T follicular helper cell (primary cell): ENCODE results near the gene ZSCAN21.
A peak's percentile ranks its signal among the peaks of the same experiment; 100 is the strongest.

Experiments used
- DNase-seq: peaks from one replicate; pipeline ENCODE4 v3.0.0-alpha.2; 2020; ENCODE audit warnings: low read depth

The ZSCAN21 gene

GRCh38 chr7:100075418-100075817, 25.8 kb downstream of the ZSCAN21 start:
- DNase-seq, result no peak

DNA sequence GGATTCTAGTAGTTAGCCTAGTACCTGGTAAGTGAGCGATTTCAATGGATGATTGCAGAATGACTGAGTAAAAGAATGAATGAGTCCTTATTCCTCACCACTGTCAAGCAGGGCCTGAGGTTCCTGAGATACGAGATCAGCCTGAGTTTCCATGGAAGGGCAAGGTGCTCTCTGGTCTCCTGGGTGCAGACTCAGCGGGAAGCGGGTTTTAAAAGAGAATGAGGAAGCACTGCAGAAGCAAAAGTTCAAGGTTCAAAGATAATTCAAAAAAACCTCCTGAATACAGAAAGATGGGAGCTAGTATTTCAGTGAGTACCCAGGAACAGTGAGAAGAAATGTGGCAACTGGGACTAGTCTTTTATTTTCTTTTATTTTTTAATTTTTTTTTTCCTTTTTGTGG, 27.6 kb downstream of the ZSCAN21 start:
- DNase-seq, result no peak

GRCh38 chr7:100079024-100079560, 29.5 kb downstream of the ZSCAN21 start:
- no peak for DNase-seq

- DNase-seq, result no peak
Measured at GRCh38 chr7:100080907-100081534, 31.4 kb downstream of the ZSCAN21 start.

- peak; percentile 95 for DNase-seq
Measured at GRCh38 chr7:100081535-100082102, 32.0 kb downstream of the ZSCAN21 start, which contains the start of gene ZNF3. Gene ZNF3 (minus strand): TSS chr7:100081723. CDS start chr7:100077357, 4,366 bp downstream.

- no peak for DNase-seq
Measured at GRCh38 chr7:100082978-100083377, 33.4 kb downstream of the ZSCAN21 start.

DNA sequence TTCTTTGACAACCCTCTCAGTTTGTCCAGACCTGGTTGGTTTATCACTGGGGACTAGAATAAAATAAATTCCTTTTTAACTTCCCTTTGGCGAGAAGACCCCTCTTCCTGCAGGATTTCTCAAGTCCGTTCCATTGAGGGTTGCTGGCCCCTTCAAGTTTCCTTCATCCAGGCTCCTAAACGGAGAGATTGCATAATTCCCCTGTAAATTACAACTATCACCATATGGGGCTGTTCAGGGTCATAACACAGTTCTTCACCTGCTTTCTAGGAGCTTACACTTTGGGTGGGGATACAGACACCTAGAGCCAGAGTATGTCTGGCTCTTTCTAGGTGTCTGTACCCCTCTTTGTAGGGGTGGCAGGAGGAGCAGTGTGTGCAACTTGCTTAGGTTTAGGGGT, 35.9 kb downstream of the ZSCAN21 start:
- no peak for DNase-seq

GRCh38 chr7:100087055-100087750, 37.6 kb downstream of the ZSCAN21 start:
- no peak for DNase-seq

DNA sequence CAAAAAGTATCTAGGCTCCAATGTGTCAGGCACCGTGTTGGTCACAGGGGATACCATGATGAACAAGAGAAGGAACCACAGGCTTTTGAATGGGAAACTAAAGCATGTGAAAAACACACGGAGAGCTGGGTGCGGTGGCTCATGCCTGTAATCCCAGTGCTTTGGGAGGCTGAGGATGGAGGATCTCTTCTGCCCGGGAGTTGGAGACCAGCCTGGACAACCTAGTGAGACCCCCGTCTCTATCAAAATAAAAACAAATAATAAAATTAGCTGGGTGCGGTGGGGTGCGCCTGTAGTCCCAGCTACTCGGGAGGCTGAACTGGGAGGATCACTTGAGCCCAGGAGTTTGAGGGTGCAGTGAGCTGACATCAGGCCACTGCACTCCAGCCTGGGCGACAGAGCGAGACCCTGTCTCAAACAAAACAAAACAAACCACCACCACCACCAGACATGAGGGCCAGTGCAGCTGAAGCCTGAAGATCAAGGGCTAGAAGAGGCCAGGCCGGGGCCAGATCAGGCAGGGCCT, 38.6 kb downstream of the ZSCAN21 start:
- no peak for DNase-seq

DNA sequence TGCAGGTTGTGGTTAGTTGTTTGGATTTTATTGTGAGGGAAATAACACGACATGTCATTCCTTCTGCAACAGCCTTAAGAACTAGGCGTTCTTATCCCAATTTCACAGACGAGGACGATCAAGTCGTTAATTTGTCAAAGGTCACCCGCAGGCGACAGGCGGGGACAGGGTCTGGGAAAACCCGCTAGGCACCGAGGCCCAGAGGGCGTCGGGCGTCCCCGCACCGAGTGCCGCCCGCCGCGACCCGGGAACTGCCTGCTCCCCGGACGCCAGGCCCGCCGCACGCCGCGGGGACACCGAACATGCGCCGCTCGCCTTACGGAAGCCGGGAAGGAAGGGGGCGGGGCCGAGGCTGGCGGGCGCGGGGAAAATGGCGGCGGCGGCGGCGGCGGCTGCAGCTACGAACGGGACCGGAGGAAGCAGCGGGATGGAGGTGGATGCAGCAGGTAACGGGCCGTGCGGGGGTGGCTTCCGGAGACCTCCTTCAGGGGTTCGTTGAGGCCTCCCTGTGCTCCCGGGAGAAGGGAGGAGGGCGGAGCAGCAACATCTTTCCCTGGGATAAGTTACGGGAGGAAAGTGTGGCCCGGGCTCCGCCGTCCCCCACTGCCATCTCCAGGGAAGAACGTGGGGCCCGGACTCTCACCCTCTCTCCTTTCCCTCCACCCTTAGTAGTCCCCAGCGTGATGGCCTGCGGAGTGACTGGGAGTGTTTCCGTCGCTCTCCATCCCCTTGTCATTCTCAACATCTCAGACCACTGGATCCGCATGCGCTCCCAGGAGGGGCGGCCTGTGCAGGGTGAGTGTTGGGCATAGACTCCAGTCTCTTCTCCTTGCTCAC, 39.3 kb downstream of the ZSCAN21 start, which contains the start of gene COPS6:
COPS6 (plus strand) TSS at position 349 of the 837 bp plus-strand sequence; CDS start at position 371, 22 bp downstream.
- peak; percentile 86 for DNase-seq

GRCh38 chr7:100089458-100090196, 40.1 kb downstream of the ZSCAN21 start:
- no peak for DNase-seq

DNA sequence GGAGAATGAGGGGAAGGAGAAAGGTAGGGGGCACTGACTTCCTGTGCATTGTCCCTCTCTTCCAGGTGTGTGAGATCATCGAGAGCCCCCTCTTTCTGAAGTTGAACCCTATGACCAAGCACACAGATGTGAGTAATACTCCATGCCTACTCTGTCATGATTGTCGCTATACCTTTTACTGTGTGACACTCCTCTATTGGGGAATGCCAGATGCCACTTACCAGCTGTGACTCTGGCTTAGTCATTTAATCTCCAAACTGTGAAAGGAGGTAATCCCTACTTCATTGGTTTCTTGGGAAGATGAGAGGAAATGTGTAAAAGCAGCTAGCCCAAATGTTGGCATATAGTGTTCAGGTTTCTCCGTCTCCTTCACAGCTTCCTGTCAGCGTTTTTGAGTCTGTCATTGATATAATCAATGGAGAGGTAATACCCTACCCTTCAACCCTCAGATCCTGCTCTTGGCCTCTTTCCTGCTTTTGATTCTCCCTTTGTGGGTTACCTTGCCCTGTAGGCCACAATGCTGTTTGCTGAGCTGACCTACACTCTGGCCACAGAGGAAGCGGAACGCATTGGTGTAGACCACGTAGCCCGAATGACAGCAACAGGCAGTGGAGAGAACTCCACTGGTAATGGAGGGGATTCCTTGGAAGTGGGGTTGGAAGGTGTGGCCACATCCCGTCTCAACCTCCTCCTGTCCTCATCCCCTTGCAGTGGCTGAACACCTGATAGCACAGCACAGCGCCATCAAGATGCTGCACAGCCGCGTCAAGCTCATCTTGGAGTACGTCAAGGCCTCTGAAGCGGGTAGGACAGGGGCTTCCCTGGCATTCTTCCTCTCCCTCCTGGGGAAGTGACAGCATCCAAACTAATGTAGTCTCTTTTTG, 41.2 kb downstream of the ZSCAN21 start:
- DNase-seq, result no peak

DNA sequence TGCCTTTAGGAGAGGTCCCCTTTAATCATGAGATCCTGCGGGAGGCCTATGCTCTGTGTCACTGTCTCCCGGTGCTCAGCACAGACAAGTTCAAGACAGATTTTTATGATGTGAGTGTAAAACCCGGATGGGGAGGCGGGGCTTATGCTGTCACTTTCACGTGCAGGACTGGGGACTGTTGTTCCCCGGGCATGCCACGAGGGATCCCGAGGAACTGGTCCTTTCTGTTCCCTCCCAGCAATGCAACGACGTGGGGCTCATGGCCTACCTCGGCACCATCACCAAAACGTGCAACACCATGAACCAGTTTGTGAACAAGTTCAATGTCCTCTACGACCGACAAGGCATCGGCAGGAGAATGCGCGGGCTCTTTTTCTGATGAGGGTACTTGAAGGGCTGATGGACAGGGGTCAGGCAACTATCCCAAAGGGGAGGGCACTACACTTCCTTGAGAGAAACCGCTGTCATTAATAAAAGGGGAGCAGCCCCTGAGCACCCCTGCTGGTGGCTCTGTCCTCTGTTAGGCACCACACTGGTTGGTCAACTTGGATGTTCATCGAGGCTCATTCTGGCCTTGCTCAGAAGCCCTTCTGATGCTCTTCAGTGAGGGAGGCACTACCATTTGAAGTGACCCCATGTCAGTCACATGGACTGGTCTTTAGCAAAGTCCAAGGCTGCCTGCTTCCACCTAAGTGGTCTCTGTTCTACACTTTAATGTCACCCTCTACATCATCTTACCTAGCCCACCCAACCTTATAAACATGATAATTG, 42.0 kb downstream of the ZSCAN21 start:
- DNase-seq, result no peak

DNA sequence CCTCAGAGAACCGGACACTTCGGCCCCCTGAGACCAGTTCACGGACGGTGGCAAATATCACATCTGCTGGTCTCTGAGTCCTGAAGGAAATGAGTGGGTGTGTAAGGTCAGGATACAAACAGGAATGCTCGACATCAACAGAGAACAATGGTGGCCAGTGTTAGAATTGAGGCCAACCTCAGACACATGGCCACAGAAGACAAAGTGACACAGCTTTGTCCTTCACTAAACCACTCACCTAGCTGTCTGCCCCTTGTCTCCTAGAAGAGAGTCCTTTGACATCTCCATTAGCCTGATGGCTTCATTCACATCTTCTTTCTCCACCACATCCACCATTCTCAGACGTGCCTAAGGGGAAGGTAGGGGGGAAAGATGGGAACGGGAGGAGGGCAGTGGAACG, 43.5 kb downstream of the ZSCAN21 start:
- DNase-seq, result no peak

GRCh38 chr7:100093498-100093897, 43.9 kb downstream of the ZSCAN21 start:
- DNase-seq, result no peak

DNA sequence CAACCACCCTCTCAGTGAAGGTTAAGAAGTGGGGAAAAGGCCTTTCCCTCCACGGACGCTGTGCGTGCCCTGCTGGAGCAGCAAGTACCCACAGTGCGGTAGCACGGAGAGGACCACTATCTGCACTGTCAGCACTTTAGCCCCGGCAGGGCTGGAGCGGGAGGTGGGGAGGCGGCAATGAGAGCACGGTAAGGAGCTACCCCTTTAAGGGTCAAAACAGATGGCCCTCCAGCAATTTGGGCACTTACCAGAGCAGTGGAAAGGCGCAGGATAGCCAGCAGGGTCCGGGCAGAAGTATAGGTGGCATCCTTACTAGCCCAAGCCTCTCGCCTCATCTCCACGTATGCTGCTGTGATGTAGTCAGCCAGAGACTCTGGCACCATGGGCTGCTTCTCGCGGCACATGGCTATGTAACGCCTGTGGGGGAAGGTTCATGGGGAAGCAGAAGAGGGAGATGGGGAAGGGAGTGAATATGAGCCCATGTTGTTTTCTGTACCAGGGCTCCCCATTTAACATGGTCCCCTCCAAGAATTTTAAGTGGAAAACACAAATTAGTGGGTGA, 44.4 kb downstream of the ZSCAN21 start:
- DNase-seq, result no peak

- no peak for DNase-seq
Measured at GRCh38 chr7:100095289-100095688, 45.7 kb downstream of the ZSCAN21 start.

DNA sequence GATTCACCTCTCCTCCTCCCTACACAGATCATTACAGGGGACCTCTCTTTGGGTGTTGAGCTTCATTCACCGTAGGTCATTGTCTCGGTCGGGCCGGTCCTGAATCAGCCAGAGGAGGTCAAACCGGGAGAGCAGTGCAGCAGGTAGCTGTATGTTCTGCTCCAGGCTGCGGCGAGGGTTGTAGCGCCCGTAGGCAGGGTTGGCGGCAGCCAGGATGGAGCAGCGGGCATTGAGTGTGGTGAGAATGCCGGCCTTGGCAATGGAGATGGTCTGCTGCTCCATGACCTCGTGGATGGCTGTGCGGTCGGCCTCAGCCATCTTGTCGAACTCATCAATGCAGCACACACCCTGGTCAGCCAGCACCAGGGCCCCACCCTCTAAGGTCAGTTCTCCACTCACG, 46.1 kb downstream of the ZSCAN21 start:
- no peak for DNase-seq

DNA sequence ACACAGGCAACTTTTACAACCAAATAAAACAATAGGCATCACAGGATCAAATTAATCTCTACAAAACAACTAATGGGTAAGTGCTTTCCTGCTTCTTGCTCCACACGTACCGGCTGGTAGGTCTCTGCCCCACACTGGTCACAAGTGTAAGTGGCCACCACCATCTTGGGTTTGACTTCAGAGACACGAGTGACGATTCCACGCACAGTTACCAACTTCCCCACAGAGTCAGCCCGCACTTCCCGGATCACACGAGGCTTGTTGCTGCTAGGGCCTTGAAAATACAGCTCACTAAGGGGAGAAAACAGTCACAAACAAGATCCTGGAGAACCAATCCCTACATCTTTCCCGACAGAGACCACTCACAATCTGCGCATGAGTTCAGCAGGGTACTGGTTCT, 49.3 kb downstream of the ZSCAN21 start:
- DNase-seq, result no peak
